Mononuclear cell (primary cell): ENCODE results near the gene PHACTR4. TPM values are rescaled to one million over a fixed set of nuclear protein-coding genes. Genes with fewer than 3 reads are reported as not detected.
"Not testable (repeated sequence)": the region's sequence is repeated elsewhere in the genome, so short reads cannot be mapped to it uniquely, and the experiment has no call there.

Experiments
- H3K27me3 ChIP-seq: 2 replicates; pipeline ENCODE4 v1.6.0; 2011; ENCODE audit warnings: low read length, control low read depth; ENCODE audit not compliant: insufficient read depth
- H3K4me1 ChIP-seq: 2 replicates; pipeline ENCODE4 v1.5.1; 2011; ENCODE audit warnings: mild to moderate bottlenecking, low read length, control low read depth; ENCODE audit not compliant: insufficient read depth
- H3K4me3 ChIP-seq: 2 replicates; pipeline ENCODE4 v1.5.1; 2011; ENCODE audit warnings: mild to moderate bottlenecking, low read length, moderate library complexity
- H3K9me3 ChIP-seq: 2 replicates; pipeline ENCODE4 v1.5.1; 2011; ENCODE audit warnings: low read depth, mild to moderate bottlenecking, control low read depth, low read length
- total RNA-seq: library from RNA; depleted of rRNA; stranded (reverse); fragments of >200 nt; gene quantifications from one replicate; pipeline ENCODE4 v1.2.3, GENCODE V29; 2012

Gene PHACTR4
- total RNA-seq, 1 donor: 14.1 TPM

- no peaks in the 10 kb centered on the region for H3K9me3 ChIP-seq
- H3K4me1 ChIP-seq: peaks cover 59% of the 10 kb centered on the region
- no peak overlapping the region for H3K4me3 ChIP-seq
- H3K27me3 ChIP-seq: no peaks in the 10 kb centered on the region
Measured at GRCh38 chr1:28512058-28512611, 142.6 kb downstream of the PHACTR4 start.

GRCh38 chr1:28514445-28514933 lies 144.9 kb downstream of the PHACTR4 start:
- H3K27me3 ChIP-seq, H3K9me3 ChIP-seq, H3K4me3 ChIP-seq: not testable (repeated sequence)
- peaks cover 53% of the 10 kb centered on the region for H3K4me1 ChIP-seq

- Histone ChIP-seq H3K27me3 (no peaks in the 10 kb centered on the region), H3K9me3 (no peaks in the 10 kb centered on the region), H3K4me3 (no peak overlapping the region), H3K4me1 (peaks cover 37% of the 10 kb centered on the region)
Measured at GRCh38 chr1:28516518-28516956, 147.0 kb downstream of the PHACTR4 start.

GRCh38 chr1:28517649-28517999 lies 148.1 kb downstream of the PHACTR4 start:
- no peaks in the 10 kb centered on the region for H3K9me3 ChIP-seq
- H3K4me1 ChIP-seq: peaks cover 29% of the 10 kb centered on the region
- no peak overlapping the region for H3K4me3 ChIP-seq
- H3K27me3 ChIP-seq: no peaks in the 10 kb centered on the region

- Histone ChIP-seq H3K4me1 (peaks cover 24% of the 10 kb centered on the region), H3K27me3 (no peaks in the 10 kb centered on the region), H3K4me3 (peak overlapping the region; percentile 60), H3K9me3 (no peaks in the 10 kb centered on the region)
Measured at GRCh38 chr1:28518000-28518744, 148.6 kb downstream of the PHACTR4 start.

- H3K4me1 ChIP-seq: peaks cover 20% of the 10 kb centered on the region
- no peaks in the 10 kb centered on the region for H3K27me3 ChIP-seq
- H3K4me3 ChIP-seq: peak overlapping the region; percentile 60
- no peaks in the 10 kb centered on the region for H3K9me3 ChIP-seq
Measured at GRCh38 chr1:28518745-28519341, 149.3 kb downstream of the PHACTR4 start.

- Histone ChIP-seq H3K27me3 (no peaks in the 10 kb centered on the region), H3K4me1 (peaks cover 20% of the 10 kb centered on the region), H3K9me3 (no peaks in the 10 kb centered on the region), H3K4me3 (no peak overlapping the region)
Measured at GRCh38 chr1:28519946-28520725, 150.6 kb downstream of the PHACTR4 start.

- not testable (repeated sequence) for H3K9me3 ChIP-seq, H3K27me3 ChIP-seq, H3K4me3 ChIP-seq
- peaks cover 20% of the 10 kb centered on the region for H3K4me1 ChIP-seq
Measured at GRCh38 chr1:28520796-28521195, 151.3 kb downstream of the PHACTR4 start.

GRCh38 chr1:28521502-28522164 lies 152.1 kb downstream of the PHACTR4 start:
- peaks cover 20% of the 10 kb centered on the region for H3K4me1 ChIP-seq
- no peak overlapping the region for H3K4me3 ChIP-seq
- no peaks in the 10 kb centered on the region for H3K9me3 ChIP-seq

GRCh38 chr1:28522537-28522936 lies 153.0 kb downstream of the PHACTR4 start:
- H3K4me1 ChIP-seq: peaks cover 18% of the 10 kb centered on the region
- H3K27me3 ChIP-seq, H3K9me3 ChIP-seq, H3K4me3 ChIP-seq: not testable (repeated sequence)

More at GRCh38 chr1:28521502-28522164, 152.1 kb downstream of the PHACTR4 start:
- H3K27me3 ChIP-seq: no peaks in the 10 kb centered on the region

- not testable (repeated sequence) for H3K9me3 ChIP-seq, H3K4me3 ChIP-seq, H3K27me3 ChIP-seq, H3K4me1 ChIP-seq
Measured at GRCh38 chr1:28525002-28525642, 155.6 kb downstream of the PHACTR4 start.

GRCh38 chr1:28526886-28527285 lies 157.3 kb downstream of the PHACTR4 start:
- H3K27me3 ChIP-seq: no peaks in the 10 kb centered on the region
- no peak overlapping the region for H3K4me3 ChIP-seq
- H3K9me3 ChIP-seq: no peaks in the 10 kb centered on the region
- no peaks in the 10 kb centered on the region for H3K4me1 ChIP-seq

- no peaks in the 10 kb centered on the region for H3K27me3 ChIP-seq
- no peak overlapping the region for H3K4me3 ChIP-seq
- H3K4me1 ChIP-seq: no peaks in the 10 kb centered on the region
- H3K9me3 ChIP-seq: no peaks in the 10 kb centered on the region
Measured at GRCh38 chr1:28530456-28530855, 160.9 kb downstream of the PHACTR4 start.

- H3K4me3 ChIP-seq: no peak overlapping the region
- no peaks in the 10 kb centered on the region for H3K4me1 ChIP-seq
- H3K9me3 ChIP-seq: no peaks in the 10 kb centered on the region
- H3K27me3 ChIP-seq: no peaks in the 10 kb centered on the region
Measured at GRCh38 chr1:28534671-28535070, 165.1 kb downstream of the PHACTR4 start.
